Myocyte (in vitro differentiated cells): ENCODE results near the gene RETREG3. TPM values are rescaled to one million over a fixed set of nuclear protein-coding genes. Genes with fewer than 3 reads are reported as not detected.

Source experiments
- DNase-seq: peaks from one replicate; pipeline ENCODE4 v3.0.0-alpha.2; 2012; ENCODE audit warnings: low read depth
- total RNA-seq: library from RNA; depleted of rRNA; stranded (reverse); fragments of >200 nt; gene quantifications from 2 replicates; pipeline ENCODE4 v1.2.3, GENCODE V29; 2014

The RETREG3 gene
- total RNA-seq, 1 donor from 2014 or later = 44.5 TPM

GRCh38 chr17:42612013-42612412 lies 2.8 kb upstream of the RETREG3 start:
- DNase-seq = no peak

DNA sequence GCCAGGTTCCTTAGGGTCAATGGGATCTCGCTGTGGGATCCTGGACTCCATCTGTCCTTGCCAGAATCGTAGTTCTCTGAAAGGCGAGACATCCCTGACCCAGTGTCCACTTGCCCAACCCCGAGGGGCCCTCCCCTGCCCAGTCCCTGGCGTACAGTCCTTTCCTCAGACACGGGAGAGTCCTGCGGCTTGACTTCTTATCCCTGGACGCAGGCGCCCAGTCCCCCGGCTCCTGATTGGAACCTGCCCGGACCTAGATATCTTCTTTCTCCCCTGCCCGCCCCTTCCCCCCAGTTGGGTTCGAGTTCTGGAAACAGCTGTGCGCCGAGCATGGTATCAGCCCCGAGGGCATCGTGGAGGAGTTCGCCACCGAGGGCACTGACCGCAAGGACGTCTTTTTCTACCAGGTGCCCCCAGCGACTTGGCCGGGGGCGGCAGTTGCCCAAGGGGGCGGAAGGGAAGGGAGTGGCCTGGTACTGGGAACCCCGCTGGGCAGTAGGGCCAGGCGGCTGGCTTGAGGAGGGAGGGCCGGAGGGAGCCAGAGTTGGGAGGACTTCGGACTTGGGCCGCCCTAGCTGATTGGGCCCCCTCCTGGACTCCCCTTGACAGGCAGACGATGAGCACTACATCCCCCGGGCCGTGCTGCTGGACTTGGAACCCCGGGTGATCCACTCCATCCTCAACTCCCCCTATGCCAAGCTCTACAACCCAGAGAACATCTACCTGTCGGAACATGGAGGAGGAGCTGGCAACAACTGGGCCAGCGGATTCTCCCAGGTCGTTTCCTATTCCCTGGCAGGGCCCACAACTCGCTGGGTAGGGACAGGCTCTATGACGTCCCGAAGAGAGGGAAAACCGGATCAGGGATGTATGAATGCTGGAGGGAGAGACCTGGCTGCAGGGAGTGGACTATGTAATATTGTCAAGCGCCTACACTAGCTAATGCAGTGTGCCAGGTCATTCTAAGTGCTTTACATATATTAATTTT lies 934 bp upstream of the RETREG3 start:
- peak; percentile 79 for DNase-seq

GRCh38 chr17:42608305-42609181 lies 631 bp downstream of the RETREG3 start:
- DNase-seq = no peak

- no peak for DNase-seq
Measured at GRCh38 chr17:42607769-42608168, 1.4 kb downstream of the RETREG3 start.

- no peak for DNase-seq
Measured at GRCh38 chr17:42603318-42603717, 5.9 kb downstream of the RETREG3 start.

DNA sequence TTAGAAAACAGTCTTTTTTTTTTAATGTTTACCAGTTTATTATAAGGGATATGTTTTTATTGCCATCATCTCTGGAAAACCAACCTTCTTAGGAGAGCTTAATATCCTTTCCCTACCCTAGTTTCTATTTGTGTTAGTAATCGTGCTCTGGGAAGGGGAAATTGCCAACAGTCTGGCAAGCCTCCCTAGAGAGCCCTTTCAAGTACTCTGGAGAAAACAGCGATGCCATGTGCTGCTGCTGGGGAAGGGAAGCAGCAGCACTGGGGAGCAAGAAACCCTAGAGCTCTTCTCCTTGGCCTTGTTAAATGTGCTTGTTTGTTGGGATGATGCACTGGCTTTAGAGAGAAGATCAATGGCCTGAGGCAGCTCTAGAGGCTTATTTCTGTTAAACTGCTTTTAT lies 10.3 kb downstream of the RETREG3 start:
- peak; percentile 29 for DNase-seq

GRCh38 chr17:42596386-42596785 lies 12.8 kb downstream of the RETREG3 start:
- DNase-seq = no peak

- no peak for DNase-seq
Measured at GRCh38 chr17:42591411-42591810, 17.8 kb downstream of the RETREG3 start.

DNA sequence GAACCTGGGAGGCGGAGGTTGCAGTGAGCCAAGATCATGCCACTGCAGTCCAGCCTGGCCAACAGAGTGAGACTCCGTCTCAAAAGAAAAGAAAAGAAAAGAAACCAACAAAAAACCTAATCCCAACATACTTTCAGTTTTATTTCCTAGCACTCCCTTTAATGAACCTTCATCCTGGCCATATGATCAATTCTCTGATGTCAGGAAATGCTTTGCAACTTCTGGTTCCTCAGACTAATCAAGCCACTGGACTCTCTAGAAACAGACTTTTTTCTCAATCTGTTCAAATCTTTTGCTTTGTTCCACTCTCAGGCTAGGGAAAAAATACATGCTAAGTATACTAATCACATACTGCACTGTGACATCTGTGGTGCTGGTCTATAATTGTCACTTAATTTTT lies 18.3 kb downstream of the RETREG3 start:
- DNase-seq = no peak

DNA sequence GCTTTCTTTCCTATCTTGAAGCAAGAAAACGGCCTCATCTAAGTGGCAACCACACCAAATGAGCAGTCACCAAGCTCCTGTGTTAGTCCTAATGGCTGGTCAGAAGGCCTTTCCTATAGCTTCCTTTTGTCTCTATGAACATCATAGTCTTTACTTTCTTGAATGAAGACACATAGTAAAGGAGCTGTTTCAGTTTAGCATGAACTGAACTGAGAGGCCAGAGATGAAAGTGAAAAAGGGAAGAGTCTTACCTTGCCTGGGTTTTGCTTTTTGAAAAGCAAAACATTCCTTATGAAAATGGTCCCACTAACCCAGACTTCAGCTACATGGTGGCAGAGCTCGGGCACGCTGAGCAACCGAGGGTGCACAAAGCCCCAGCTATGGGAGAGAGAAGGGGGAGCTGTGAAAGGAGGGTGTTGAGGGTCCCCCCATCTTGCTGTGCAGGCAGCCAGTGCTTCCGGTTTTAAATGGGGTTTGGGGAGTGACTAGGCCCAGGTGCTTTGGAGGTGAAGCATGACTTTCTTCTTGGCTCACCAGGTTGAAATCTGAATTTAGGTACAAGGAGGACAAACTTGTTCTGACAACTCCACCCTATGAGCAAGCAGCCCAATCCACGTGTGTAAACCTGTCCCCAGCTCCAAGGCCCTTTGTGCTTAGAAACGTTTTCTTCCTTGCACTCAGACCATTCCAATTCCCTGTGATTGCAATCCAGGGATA lies 22.5 kb downstream of the RETREG3 start:
- no peak for DNase-seq

DNA sequence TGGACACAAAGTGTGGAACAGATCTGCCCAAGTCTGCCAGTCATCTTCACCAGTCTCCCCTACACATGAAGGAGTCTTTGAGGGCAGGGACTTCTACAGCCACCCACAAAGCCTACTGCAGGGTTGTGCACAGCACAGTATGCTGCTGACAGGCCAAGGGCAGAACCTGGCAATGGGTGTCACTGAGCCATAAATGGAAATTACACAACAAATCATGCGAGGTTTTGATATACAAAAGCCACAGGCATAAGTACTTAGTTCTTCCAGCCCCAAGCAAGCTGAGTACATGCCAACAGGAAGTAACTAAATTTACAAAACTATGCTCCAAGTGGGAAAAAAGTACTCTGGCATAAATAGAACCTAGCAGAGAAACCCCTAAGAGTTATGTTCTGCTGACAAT lies 23.8 kb downstream of the RETREG3 start:
- no peak for DNase-seq

- no peak for DNase-seq
Measured at GRCh38 chr17:42584880-42585279, 24.3 kb downstream of the RETREG3 start.

DNA sequence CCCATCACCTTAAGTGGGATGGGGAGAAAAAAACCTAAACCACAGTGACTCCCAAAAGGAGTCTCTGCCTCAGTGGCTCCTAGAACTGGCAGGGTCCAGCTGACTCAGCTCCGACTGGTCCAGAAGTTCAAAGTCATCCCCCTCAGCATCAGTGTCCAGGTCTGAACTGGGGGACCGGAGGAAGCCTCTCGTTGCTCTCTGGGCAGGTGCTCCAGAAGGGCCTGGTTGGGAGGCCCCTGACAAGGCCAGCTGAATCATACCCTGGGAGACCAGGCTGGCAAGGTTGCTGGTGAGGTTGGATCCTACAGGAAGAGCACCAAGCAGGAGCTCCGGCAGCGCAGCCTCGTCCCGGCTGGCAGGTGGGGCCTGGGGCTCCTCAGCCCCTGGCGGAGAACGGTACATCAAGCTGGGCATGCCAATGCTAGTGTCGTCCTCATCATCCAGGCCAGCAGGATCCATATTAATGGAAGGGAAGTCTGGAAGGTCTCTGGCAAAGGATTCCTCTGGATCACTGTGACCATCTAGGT lies 27.4 kb downstream of the RETREG3 start:
- DNase-seq = no peak

GRCh38 chr17:42579794-42580551 lies 29.2 kb downstream of the RETREG3 start:
- DNase-seq = no peak

DNA sequence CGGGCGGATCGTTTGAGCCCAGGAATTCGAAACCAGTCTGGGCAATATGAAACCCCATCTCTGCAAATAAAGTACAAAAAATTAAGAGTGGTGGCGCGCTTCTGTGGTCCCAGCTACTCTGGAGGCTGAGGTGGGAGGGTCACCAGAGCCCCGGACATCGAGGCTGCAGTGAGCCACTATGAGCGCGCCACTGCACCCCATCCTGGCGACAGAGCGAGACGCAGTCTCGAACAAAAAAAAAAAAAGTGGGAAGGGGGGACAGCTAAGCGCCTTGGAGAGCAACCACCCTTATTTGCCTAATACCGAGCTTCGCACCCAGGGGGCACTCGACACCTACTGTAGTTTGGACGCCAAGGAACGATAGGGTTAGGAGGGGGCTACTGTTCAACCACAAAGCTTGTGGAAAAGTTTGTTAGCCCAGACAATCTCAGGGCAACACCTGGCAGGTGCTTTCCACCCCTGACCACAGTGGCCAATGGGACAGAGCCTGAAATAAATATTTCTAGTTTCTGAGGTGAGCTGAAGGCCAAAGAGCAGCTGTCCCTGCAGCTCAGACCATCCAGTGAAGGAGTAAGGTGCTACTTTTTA lies 30.8 kb downstream of the RETREG3 start:
- DNase-seq = peak; percentile 81

DNA sequence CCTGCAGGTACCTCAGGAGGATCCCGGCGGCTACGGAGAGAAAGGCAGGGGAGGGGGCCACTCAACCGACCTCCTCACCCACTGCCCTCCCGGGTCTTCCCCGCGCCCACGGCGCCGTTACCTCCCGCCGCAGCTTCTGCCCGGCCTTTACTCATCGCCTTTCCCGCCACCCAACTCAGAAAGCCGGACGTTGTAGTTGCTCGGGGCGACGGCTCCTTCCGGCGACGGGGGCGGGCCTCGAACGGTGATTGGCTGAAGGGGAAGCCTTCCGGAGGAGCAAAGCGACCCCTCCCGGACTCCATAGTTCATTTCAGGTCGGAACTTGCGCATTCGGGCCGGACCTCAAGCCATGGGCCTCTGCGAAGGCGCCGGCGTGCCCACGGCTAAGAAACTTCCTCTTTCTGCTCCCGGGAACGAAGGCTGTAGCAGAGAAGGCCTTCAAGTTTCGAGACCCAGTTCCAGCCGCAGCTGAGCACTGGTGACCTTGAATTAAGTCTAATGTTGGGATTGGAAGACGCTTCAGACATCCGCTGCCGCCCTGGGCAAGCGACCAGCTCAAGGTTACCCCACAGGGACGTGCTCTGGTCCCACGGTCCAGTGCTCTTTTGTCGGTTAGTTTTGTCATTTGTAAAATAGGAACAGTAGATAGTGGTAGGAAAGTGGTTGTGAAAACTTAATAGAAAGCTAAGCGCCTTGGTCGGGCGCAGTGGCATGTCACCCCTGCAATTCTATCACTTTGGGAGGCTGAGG lies 31.5 kb downstream of the RETREG3 start, which contains the start of gene PSMC3IP:
Gene PSMC3IP (minus strand): TSS at position 198 of the 750 bp plus-strand sequence. CDS start 43 bp downstream, at position 155.
- DNase-seq = peak; percentile 94

- DNase-seq = no peak
Measured at GRCh38 chr17:42577140-42577531, 32.0 kb downstream of the RETREG3 start.

DNA sequence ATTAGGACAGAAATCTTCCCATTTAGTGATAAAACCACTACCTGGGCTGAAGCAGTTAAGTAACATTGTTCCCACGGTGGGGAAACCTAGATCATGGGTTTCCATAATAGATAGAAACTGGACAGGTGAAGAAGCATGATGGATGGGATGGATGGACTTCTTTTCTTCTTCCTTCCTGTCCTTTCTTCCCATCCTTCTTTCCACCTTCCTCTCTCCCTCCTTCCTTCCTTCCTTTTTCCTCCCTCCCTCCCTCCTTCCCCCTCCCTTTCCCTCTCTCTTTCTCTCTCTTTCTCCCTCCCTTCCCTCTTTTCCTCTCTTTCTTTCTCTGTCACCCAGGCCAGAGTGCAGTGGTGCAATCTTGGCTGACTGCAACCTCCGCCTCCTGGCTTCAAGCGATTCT lies 34.7 kb downstream of the RETREG3 start:
- DNase-seq = no peak

DNA sequence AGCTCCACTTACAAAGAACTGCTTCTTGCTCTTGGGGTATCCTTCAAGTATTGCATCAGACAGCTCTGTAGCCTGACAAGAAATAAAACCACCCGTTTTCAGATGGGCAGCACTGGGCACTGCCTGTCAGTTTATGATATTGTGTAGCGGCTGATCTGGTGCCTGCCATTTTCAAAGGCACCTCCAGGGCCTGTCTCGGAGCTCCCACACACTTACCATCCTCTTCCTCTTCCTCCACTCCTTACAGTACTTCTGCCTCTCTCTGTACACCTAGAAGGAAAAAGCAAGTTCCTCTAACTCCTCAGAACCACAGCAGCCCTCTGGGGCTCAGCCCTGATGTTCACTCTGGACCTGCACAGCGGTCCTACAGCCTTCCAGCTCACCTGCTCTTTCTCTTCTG lies 36.1 kb downstream of the RETREG3 start:
- DNase-seq = no peak
